Metanephros (tissue), 2 donors: ENCODE results near the gene INPP5F. TPM values are rescaled to one million over a fixed set of nuclear protein-coding genes. Genes with fewer than 3 reads are reported as not detected.

ENCODE experiments used
- small RNA-seq: library from RNA; depleted of rRNA; stranded (forward); fragments of <200 nt; gene quantifications from one replicate; pipeline ENCODE3, GENCODE V24; 2014; ENCODE audit warnings: low replicate concordance
- total RNA-seq: library from RNA; depleted of rRNA; stranded (reverse); fragments of >200 nt; gene quantifications from one replicate; pipeline ENCODE4 v1.2.3, GENCODE V29; 2014

The INPP5F gene
- total RNA-seq, result 37.3 TPM

GRCh38 chr10:119725828-119726675 lies at the start of gene INPP5F:
TSS of gene INPP5F (plus strand) at chr10:119726050. CDS start at chr10:119726263, 213 bp downstream.

GRCh38 chr10:119872610-119872859 lies 146.7 kb downstream of the INPP5F start, which contains the start of gene MCMBP:
TSS of gene MCMBP (minus strand) at chr10:119872843. CDS start at chr10:119872584, 259 bp downstream.

Small RNA genes lying within 50 kb of the gene (small RNA-seq; reads per million reads assigned to genes)
- gene RN7SL846P, result not detected

Other genes starting within 250 kb of the INPP5F start
- gene RGS10, start 183.3 kb upstream of the INPP5F start, total RNA-seq, result 32.9 TPM
- 90.5 TPM for gene TIAL1, start 129.1 kb upstream of the INPP5F start, total RNA-seq
- 24.5 TPM for gene BAG3, start 74.7 kb upstream of the INPP5F start, total RNA-seq
- 42.6 TPM for gene MCMBP, start 146.8 kb downstream of the INPP5F start, total RNA-seq
- 24.8 TPM for gene SEC23IP, start 166.7 kb downstream of the INPP5F start, total RNA-seq